BJ (cell line): ENCODE results near the gene ST3GAL2. TPM values are rescaled to one million over a fixed set of nuclear protein-coding genes. Genes with fewer than 3 reads are reported as not detected.
A peak's percentile ranks its signal among the peaks of the same experiment; 100 is the strongest.

Experiments
- CTCF ChIA-PET: fragments of 350-600 bp; formaldehyde crosslinking; extraction: SDS; loops from one replicate; lab custom pipeline; 2021; ENCODE audit warnings: antibody characterized with exemption, inconsistent platforms; lab: Yijun Ruan, JAX
- POLR2A ChIA-PET: fragments of 300-600 bp; sonication (Branson Sonifier 250); formaldehyde crosslinking; extraction: SDS; loops from one replicate; lab custom pipeline; 2021; ENCODE audit warnings: antibody characterized with exemption; lab: Charles Lee
- DNase-seq: peaks from one replicate; pipeline ENCODE4 v3.0.0-alpha.2; 2011; ENCODE audit warnings: low read depth
- H3K27me3 ChIP-seq: 2 replicates; pipeline ENCODE4 v1.6.0; 2011; ENCODE audit warnings: low read length; ENCODE audit not compliant: control insufficient read depth, insufficient read depth
- H3K36me3 ChIP-seq: 2 replicates; pipeline ENCODE4 v1.5.1; 2011; ENCODE audit warnings: low read length; ENCODE audit not compliant: control insufficient read depth, insufficient read depth
- H3K4me3 ChIP-seq: 2 replicates; pipeline ENCODE4 v1.5.1; 2011; ENCODE audit warnings: low read depth, mild to moderate bottlenecking, control low read depth, low read length
- CTCF ChIP-seq: IDR thresholded peaks from 2 replicates; pipeline ENCODE4 v1.5.1; 2011; ENCODE audit warnings: low read depth, mild to moderate bottlenecking, control low read depth, inconsistent platforms, low read length, moderate library complexity; ENCODE audit not compliant: insufficient read depth
- polyA plus RNA-seq: library from polyadenylated mRNA; depleted of rRNA; stranded (reverse); fragments of >200 nt; gene quantifications from 2 replicates; pipeline ENCODE4 v1.2.3, GENCODE V29; 2011

The ST3GAL2 gene
- polyA plus RNA-seq, 1 experiment = 24.7 TPM

GRCh38 chr16:70399381-70399780, 39.5 kb downstream of the ST3GAL2 start:
- no peak overlapping the region for H3K4me3 ChIP-seq
- no peak for DNase-seq
- CTCF ChIA-PET = no interaction called here
- H3K36me3 ChIP-seq = peaks cover 14% of the 10 kb centered on the region
- TF ChIP-seq CTCF = no peak
- POLR2A ChIA-PET = no interaction called here
- no peaks in the 10 kb centered on the region for H3K27me3 ChIP-seq

- TF ChIP-seq CTCF = no peak
- Histone ChIP-seq H3K4me3 (no peak overlapping the region), H3K36me3 (peaks cover 22% of the 10 kb centered on the region), H3K27me3 (no peaks in the 10 kb centered on the region)
- DNase-seq = no peak
- POLR2A ChIA-PET = no interaction called here
- CTCF ChIA-PET = interaction anchor here (1.0 kb wide), 1 partner anchor 17 kb away, joined by 5 read pairs; no protein-coding TSS in a partner anchor
Observed at GRCh38 chr16:70398177-70398743, 40.6 kb downstream of the ST3GAL2 start.

GRCh38 chr16:70396246-70396904, 42.5 kb downstream of the ST3GAL2 start:
- Histone ChIP-seq H3K36me3 (peaks cover 24% of the 10 kb centered on the region), H3K27me3 (no peaks in the 10 kb centered on the region), H3K4me3 (no peak overlapping the region)
- ChIA-PET POLR2A (no interaction called here), CTCF (interaction anchor here (0.5 to 2.1 kb wide), 5 partner anchors 9 to 466 kb away, joined by 4 to 5 read pairs (median 4); no protein-coding TSS in a partner anchor)
- no peak for DNase-seq
- TF ChIP-seq CTCF = no peak

GRCh38 chr16:70395345-70395901, 43.5 kb downstream of the ST3GAL2 start:
- TF ChIP-seq CTCF = peak; percentile 72
- H3K4me3 ChIP-seq = no peak overlapping the region
- peaks cover 22% of the 10 kb centered on the region for H3K36me3 ChIP-seq
- H3K27me3 ChIP-seq = no peaks in the 10 kb centered on the region
- no peak for DNase-seq
- CTCF ChIA-PET = interaction anchor here (1.3 to 2.1 kb wide), 4 partner anchors 12 to 259 kb away, joined by 3 to 4 read pairs (median 4); no protein-coding TSS in a partner anchor
- POLR2A ChIA-PET = no interaction called here

GRCh38 chr16:70394853-70395252, 44.0 kb downstream of the ST3GAL2 start:
- Histone ChIP-seq H3K4me3 (no peak overlapping the region), H3K27me3 (no peaks in the 10 kb centered on the region), H3K36me3 (peaks cover 21% of the 10 kb centered on the region)
- no peak for TF ChIP-seq CTCF
- ChIA-PET CTCF (interaction anchor here (0.9 to 2.1 kb wide), 6 partner anchors 9 to 259 kb away, joined by 3 to 4 read pairs (median 4); no protein-coding TSS in a partner anchor), POLR2A (no interaction called here)
- no peak for DNase-seq
